ENCODE results near the gene MAP3K15.

MAP3K15 gene

GRCh38 chrX:19368576-19368975, 146.7 kb downstream of the MAP3K15 start:
- no peak for TF ChIP-seq TAF1 (IDR thresholded peaks at IDR 0.05; ENCODE audit: borderline replicate concordance, insufficient read depth, low read length)
- TF ChIP-seq SIN3A (IDR thresholded peaks at IDR 0.05; ENCODE audit: borderline replicate concordance, insufficient read depth, low read length): no peak
- no peak for TF ChIP-seq FOXP2 (optimal IDR thresholded peaks at IDR 0.05; ENCODE audit: borderline replicate concordance, extremely low read depth, extremely low read length, insufficient read depth)
- TF ChIP-seq POLR2AphosphoS5 (IDR thresholded peaks at IDR 0.05; ENCODE audit: low read depth, low read length): no peak
- TF ChIP-seq, protein P1, sequence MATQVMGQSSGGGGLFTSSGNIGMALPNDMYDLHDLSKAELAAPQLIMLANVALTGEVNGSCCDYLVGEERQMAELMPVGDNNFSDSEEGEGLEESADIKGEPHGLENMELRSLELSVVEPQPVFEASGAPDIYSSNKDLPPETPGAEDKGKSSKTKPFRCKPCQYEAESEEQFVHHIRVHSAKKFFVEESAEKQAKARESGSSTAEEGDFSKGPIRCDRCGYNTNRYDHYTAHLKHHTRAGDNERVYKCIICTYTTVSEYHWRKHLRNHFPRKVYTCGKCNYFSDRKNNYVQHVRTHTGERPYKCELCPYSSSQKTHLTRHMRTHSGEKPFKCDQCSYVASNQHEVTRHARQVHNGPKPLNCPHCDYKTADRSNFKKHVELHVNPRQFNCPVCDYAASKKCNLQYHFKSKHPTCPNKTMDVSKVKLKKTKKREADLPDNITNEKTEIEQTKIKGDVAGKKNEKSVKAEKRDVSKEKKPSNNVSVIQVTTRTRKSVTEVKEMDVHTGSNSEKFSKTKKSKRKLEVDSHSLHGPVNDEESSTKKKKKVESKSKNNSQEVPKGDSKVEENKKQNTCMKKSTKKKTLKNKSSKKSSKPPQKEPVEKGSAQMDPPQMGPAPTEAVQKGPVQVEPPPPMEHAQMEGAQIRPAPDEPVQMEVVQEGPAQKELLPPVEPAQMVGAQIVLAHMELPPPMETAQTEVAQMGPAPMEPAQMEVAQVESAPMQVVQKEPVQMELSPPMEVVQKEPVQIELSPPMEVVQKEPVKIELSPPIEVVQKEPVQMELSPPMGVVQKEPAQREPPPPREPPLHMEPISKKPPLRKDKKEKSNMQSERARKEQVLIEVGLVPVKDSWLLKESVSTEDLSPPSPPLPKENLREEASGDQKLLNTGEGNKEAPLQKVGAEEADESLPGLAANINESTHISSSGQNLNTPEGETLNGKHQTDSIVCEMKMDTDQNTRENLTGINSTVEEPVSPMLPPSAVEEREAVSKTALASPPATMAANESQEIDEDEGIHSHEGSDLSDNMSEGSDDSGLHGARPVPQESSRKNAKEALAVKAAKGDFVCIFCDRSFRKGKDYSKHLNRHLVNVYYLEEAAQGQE (IDR thresholded peaks at IDR 0.05; ENCODE audit: insufficient read depth in 1 of 2, low read depth in 2 of 2, low read length in 2 of 2): no peak

DNA sequence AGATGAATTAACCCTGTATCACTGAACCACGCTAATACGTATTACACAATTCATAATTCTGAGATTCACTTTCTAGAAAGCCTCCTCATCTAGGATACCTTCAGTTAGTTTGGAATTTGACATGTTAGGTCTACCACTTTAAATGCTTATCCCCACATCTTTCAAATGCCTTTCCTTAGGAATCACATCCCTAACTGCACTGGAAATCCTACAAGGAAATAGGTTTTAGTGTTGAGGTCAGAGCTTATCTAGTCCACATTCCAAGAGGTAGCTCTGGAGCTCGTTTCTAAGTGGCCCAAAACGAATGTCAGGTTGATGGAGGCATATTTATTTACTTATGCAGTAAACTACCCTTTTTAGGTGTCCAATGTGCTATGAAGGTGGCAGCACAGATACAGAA, 153.6 kb downstream of the MAP3K15 start:
- TF ChIP-seq, protein P1 (IDR thresholded peaks at IDR 0.05; ENCODE audit: insufficient read depth in 1 of 2, low read depth in 2 of 2, low read length in 2 of 2): no peak
- TF ChIP-seq POLR2AphosphoS5 (IDR thresholded peaks at IDR 0.05; ENCODE audit: low read depth, low read length): no peak
- TF ChIP-seq TAF1 (IDR thresholded peaks at IDR 0.05; ENCODE audit: borderline replicate concordance, insufficient read depth, low read length): no peak
- TF ChIP-seq FOXP2 (optimal IDR thresholded peaks at IDR 0.05; ENCODE audit: borderline replicate concordance, extremely low read depth, extremely low read length, insufficient read depth): no peak
- no peak for TF ChIP-seq SIN3A (IDR thresholded peaks at IDR 0.05; ENCODE audit: borderline replicate concordance, insufficient read depth, low read length)

GRCh38 chrX:19360903-19361302, 154.4 kb downstream of the MAP3K15 start:
- TF ChIP-seq POLR2AphosphoS5 (IDR thresholded peaks at IDR 0.05; ENCODE audit: low read depth, low read length) (no peak), TAF1 (IDR thresholded peaks at IDR 0.05; ENCODE audit: borderline replicate concordance, insufficient read depth, low read length) (no peak), SIN3A (IDR thresholded peaks at IDR 0.05; ENCODE audit: borderline replicate concordance, insufficient read depth, low read length) (no peak), FOXP2 (optimal IDR thresholded peaks at IDR 0.05; ENCODE audit: borderline replicate concordance, extremely low read depth, extremely low read length, insufficient read depth) (no peak)
- TF ChIP-seq, protein P1 (IDR thresholded peaks at IDR 0.05; ENCODE audit: insufficient read depth in 1 of 2, low read depth in 2 of 2, low read length in 2 of 2): no peak

GRCh38 chrX:19358521-19358920, 156.8 kb downstream of the MAP3K15 start:
- TF ChIP-seq FOXP2 (optimal IDR thresholded peaks at IDR 0.05; ENCODE audit: borderline replicate concordance, extremely low read depth, extremely low read length, insufficient read depth) (no peak), POLR2AphosphoS5 (IDR thresholded peaks at IDR 0.05; ENCODE audit: low read depth, low read length) (no peak), SIN3A (IDR thresholded peaks at IDR 0.05; ENCODE audit: borderline replicate concordance, insufficient read depth, low read length) (no peak), TAF1 (IDR thresholded peaks at IDR 0.05; ENCODE audit: borderline replicate concordance, insufficient read depth, low read length) (no peak)
- TF ChIP-seq, protein P1 (IDR thresholded peaks at IDR 0.05; ENCODE audit: insufficient read depth in 1 of 2, low read depth in 2 of 2, low read length in 2 of 2): no peak

GRCh38 chrX:19354625-19355024, 160.7 kb downstream of the MAP3K15 start:
- TF ChIP-seq POLR2AphosphoS5 (IDR thresholded peaks at IDR 0.05; ENCODE audit: low read depth, low read length): no peak
- TF ChIP-seq FOXP2 (optimal IDR thresholded peaks at IDR 0.05; ENCODE audit: borderline replicate concordance, extremely low read depth, extremely low read length, insufficient read depth): no peak
- TF ChIP-seq TAF1 (IDR thresholded peaks at IDR 0.05; ENCODE audit: borderline replicate concordance, insufficient read depth, low read length): no peak
- no peak for TF ChIP-seq SIN3A (IDR thresholded peaks at IDR 0.05; ENCODE audit: borderline replicate concordance, insufficient read depth, low read length)
- TF ChIP-seq, protein P1 (IDR thresholded peaks at IDR 0.05; ENCODE audit: insufficient read depth in 1 of 2, low read depth in 2 of 2, low read length in 2 of 2): no peak
